Measurements from ENCODE around the gene SEMA5A.

SEMA5A gene

DNA sequence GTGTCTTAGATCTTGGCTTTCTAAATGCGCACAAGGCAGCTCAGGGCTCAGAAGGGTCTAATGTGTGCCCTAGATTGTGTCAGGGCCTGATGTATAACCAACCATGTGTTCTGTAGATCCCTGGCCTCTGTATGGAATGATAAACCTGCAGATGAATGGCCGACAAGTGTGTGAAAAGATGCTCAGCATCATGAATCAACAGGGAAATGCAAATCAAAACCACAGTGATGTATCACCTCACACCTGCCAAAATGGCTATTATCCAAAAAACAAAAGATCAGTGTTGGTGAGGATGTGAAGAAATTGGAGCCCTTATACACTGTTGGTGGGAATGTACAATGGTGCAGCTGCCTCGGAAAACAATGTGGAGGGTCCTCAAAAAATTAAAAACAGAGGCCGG is 489.8 kb downstream of the SEMA5A start:
- DNase-seq = no peak

DNA sequence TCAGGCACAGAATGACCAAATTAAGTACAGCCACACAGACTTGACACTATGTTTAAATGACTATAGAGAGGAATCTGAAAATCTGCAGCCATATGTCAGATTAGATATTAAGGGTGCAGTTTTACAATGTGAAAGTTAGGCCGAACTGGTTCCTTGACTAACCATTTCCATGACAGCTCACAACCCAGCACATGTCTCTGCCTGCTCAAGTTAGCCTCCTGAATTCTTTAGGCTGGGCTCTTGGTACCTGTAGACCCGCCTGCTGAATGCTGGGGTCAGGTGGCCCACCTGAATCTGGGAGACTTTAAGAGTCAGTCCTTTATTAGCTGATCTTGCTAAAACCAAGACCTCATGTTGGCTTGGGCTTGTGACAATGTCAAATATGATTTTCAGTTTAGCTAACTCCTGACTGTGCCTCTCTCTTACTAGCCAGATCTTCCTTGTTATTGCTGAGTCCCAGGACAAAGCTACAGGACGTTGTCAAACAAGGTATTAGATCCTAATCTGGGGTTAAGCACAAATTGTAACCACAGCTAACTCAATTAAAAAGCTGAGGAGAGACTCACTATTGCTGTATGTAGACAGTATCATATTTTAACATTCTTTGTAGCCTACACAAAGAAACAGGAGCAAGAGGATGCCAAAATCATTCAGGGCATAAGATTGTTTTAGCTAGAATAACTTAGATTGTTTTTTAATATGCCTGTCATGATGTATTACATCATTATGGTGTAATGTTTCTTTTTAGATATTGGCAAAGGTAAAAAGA is 490.9 kb downstream of the SEMA5A start:
- no peak for DNase-seq

DNA sequence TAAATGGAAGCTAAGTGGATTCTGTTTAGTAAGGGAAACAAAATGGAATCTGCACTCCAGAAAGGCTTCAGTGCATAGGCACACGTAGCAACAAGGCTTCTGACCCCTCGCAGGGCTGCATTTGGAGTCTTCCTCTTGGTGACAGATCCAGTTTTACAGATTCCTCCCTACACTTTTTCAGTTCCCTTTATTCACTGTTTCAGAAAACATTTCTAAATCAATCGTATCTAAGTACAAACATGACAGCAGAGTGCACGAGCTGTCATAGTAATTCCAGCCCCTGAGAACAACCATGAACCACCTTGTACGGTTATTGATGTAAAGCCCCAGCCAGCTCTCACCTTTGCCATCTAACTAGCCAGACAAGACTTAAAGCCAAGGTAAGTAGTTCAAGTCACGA is 491.6 kb downstream of the SEMA5A start:
- DNase-seq = no peak

DNA sequence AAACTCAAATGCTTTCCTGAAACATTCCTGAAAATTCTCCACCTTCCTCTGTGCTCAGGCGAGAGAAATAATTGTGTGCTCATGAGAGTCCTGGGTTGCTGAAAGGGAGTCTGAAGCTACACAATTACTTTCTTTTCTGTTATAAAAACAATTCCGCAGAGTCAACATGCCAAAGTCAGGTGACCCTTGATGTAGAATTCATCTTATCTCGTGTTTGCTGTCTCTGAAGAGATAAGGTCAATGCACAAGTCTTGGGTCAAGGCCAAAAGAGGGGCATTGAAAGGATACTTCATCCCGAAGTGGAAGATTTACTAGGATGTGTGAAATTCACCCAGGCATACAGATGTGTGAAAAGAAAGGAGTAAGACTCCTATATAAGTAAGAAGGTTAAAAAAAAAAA is 493.5 kb downstream of the SEMA5A start:
- DNase-seq = no peak

DNA sequence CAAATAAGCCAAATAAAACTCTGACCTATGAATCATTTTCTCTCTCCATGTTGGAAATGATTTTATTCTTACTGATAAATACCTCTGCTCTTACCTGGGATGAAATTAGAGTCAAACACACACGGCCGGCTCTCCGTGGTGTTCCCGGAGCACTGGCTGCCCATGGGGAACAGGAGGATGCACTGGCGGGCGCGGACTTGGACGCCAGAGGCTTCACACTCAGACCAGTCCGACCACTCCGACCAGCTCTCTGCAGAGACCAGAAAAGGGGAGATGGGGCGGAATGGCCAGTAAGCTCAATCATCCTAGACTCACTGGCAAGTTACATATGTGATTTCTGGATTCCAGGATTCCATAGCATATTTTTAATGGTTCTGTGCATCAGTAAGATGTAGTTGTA is 494.1 kb downstream of the SEMA5A start:
- no peak for DNase-seq

DNA sequence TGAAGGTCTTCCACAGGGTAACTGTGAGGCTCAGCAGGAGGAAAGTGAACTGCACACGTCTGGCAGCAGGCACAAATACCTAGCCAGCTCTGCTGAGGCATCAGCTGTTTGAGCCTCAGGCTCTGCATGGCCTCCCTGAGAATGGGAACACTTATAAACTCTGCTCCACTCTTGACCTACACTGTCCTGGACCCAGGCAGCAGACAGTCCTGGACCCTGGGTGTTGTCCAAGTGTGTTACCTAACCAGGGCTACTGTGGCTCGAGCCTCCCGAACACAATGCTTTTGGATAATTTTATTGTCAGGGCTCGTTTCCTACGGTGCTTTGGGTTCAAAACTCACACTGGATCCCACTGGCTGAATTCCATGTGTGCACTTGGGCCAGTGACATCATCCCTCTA is 497.9 kb downstream of the SEMA5A start:
- no peak for DNase-seq

DNA sequence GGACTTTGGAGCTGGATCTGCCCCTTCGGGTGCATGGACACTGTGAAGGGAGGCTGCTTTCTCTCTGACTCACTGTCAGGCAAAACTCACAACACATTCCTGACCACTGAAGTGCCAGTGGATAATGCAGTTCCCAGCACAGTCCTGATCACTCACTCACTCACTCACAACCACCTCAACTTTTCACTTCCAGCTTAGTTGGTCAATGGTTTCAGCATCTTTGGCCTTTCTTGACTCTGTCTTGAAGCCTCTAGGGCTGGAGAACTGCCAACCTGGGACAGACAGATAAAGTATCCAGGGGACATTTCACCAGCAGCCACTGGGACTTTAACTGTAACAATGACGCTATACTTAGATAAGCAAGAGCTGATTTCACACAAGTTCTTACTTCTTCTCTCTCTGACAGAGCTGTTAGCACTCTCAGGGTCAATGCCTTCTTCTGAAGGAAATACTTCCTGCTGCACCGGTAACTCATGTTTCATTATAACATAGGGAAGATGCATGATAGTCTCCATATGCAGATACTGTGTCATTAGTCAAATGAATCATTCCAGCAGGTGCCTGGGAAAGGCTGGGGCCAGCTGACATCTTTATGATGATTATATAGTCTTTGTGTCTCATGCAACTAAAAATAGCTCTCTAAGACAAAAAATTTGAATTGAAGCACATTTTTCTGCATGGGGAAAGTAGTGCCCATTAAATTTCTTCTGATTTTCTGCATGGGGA is 499.0 kb downstream of the SEMA5A start:
- no peak for DNase-seq

- no peak for DNase-seq
Observed at GRCh38 chr5:9045946-9046345, 499.9 kb downstream of the SEMA5A start.

DNA sequence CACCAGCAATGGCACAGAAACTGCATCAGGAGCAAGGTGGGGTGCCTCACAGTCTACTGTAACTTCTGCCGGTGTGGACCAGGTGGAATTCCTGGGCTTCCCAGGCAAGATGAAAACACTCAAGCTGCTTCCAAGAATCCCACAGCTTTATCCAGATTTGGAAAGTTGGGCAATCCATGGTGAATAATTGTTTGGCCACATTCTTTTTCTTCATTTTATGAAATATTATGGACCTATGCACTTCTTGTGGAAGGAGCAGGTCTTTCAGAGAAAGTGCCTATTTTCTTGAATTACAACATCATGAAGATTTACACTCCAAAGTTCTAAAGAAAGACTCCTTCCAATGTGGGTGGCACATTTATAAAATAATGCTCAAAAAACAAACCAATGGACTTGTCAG is 503.6 kb downstream of the SEMA5A start:
- no peak for DNase-seq

GRCh38 chr5:9040475-9040874 is 505.4 kb downstream of the SEMA5A start:
- no peak for DNase-seq

GRCh38 chr5:9037048-9037447 is 508.8 kb downstream of the SEMA5A start:
- no peak for DNase-seq

GRCh38 chr5:9035346-9035745 is 510.5 kb downstream of the SEMA5A start:
- DNase-seq = no peak

GRCh38 chr5:9034649-9035048 is 511.2 kb downstream of the SEMA5A start:
- DNase-seq = no peak

DNA sequence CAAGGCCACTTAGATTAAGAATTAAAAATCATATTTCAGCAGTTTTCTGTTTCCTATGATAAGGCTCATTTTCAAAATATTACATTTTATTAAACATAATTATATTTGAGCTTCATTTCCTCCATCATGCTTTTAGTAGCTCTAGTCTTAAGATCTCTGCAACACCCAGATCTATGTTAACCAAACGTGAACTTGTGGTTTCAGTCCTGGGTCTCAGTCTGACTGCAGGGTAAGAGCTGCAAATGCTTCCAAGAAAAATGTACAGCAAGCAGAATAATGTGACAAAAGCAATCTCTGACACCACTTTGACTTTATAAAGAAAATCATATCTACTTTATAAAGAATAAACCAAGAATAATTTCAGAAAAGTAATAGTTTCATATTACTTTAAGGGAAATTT is 512.4 kb downstream of the SEMA5A start:
- DNase-seq = no peak

DNA sequence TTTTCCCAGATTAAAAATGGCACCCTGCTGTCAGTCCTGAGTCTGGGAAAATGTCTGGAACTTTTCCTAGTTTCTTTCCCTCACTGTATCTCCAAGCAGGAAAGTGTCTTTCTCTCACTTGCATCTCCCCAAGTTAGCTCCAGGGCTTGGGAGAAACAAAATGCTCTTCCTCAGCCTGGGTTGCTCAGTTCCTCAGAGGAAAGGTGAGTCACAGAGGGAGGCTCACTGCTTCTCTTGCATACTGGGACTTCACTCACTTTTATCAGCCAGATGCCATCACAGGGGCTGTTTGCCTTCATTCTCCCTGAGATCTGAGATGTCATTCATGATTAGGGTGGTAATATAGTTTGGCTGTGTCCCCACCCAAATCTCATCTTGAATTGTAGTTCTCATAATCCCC is 519.9 kb downstream of the SEMA5A start:
- DNase-seq = no peak

- DNase-seq = no peak
Observed at GRCh38 chr5:9020996-9021395, 524.9 kb downstream of the SEMA5A start.

GRCh38 chr5:9015937-9016270 is 530.0 kb downstream of the SEMA5A start:
- DNase-seq = no peak

DNA sequence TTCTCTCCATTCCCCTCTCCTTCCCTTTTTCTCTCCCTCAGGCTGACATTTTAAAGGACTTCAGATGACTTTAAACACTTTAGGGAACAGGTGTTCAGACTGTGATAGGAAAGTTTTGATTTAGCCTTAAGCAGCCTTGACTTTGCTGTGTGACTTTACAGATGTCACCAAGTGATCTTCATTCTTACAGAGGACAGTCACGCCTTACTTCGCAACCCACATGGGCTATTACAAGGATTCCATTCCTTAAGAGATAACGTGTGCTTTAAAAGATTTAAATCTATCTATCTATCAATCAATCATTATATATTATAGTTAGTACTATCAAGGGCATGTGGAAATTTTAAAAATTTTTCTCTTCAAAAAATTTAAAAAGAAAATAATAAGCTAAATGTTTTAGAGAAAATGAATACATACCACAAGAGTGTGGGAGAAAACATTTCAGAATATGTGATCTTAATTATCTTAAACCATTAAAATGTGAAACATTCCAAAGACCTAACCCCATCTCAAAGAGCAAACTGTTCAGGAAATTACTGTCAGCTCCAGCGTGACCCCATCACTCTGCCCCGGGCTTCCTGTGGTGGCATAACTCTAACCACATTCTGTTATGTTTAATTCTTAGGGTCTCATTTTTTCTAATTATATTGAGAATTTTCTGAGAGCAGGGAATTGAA is 530.5 kb downstream of the SEMA5A start:
- DNase-seq = no peak

DNA sequence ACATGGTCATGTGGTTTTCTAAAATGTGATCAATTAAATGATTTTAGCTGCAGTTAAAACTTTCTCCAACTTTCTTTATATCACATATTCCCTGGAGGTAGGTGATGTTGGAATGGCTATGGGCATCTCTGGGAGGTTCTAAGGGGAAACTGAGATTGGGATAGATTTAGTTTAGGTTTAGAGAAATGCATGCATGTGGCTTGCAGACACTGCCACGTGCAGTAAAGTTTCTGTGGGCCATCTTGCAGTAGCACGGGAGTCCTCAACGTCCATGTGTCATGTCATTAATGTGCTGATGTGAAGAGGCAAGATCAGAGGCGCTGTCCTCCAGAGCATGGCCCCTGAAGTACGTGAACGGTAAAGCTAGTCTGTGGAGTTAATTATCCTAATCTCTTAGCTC is 532.7 kb downstream of the SEMA5A start:
- no peak for DNase-seq

- no peak for DNase-seq
Observed at GRCh38 chr5:9009931-9010651, 535.8 kb downstream of the SEMA5A start.

- no peak for DNase-seq
Observed at GRCh38 chr5:8997542-8998070, 548.3 kb downstream of the SEMA5A start.

GRCh38 chr5:8993031-8993430 is 552.8 kb downstream of the SEMA5A start:
- DNase-seq = no peak
